ENCODE measurements around the gene COL6A2.
"Not testable (repeated sequence)": the region's sequence is repeated elsewhere in the genome, so short reads cannot be mapped to it uniquely, and the experiment has no call there.

The COL6A2 gene

DNA sequence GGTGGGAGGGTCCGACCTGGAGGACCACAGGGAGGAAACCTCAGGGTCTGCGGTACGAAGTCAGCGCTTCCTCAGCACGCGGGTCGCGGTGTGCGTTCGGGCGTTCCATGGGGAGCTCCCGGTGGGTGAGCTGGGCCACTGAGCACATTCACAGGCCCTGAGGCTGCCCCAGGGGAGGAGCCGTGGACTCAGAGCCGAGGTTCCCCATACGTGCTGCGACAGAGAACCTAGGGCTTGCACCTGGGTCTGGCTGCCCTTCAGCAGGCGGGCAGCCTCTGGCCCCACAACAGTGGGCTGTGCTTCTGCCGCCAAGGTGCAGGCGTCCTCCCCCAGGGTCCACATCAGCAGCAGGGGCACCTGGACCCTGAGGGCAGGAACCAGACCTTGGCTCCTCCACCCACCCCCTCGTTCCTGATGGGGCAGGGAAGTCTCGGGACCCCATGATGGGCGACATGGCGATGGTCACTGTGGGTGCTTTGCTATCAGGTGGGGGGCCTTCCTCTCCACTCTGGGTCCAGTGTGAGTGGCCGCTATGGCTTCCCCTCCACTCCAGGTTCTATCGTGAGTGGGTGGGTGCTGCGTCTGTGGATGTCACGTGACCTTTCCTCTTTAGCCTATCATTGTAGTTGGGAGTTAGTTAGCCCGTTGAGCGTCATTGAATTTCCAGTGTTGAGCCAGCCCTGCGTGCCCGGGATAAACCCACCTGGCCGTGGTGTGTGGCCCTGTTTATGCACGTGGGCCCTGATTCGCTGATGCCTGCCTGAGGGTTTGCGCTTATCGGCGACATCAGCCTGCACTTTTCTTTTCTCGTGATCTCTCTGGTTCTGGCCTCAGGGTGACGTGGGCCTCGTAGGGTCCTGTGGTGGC, 29.6 kb downstream of the COL6A2 start:
- DNase-seq = no peak

DNA sequence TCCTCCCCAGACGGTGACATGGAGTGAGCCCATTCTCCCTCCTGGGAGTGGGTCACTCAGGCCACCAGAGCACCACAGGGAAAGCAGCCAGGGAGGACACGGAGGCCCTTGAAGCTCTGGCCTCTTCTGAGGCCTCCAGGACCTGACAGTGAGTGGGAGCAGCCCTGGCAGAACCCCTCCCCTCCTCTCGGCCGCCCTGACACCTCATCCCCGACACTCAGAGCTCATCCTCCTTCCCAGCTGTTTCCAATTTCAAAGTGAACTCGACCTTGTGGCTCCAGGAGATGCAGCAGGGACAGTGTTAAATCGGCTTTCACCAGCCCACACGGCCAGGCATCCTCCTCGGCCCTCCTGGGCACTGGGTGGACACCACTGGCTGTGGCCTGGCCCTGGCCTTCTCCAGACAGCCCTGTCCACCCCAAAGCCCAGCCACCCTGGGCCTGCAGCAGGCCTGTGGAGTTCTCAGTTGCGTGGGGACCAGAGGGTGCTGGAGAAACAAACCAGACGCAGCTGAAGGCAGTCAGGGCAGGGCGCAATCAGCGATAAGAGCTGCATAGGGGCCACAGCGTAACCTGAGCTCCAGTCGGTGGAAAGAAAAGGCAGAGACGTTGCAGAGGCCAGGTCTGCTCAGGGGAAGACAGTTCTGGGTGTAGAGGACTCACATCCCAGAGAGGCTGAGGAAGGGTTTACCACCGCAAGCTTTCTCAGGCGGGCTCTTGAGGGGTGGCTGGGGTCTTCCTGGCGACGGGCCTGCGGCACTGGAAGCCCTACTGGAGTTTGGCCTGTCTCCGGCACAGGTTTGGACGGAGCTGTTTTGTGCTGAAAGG, 30.4 kb downstream of the COL6A2 start:
- no peak for DNase-seq

DNA sequence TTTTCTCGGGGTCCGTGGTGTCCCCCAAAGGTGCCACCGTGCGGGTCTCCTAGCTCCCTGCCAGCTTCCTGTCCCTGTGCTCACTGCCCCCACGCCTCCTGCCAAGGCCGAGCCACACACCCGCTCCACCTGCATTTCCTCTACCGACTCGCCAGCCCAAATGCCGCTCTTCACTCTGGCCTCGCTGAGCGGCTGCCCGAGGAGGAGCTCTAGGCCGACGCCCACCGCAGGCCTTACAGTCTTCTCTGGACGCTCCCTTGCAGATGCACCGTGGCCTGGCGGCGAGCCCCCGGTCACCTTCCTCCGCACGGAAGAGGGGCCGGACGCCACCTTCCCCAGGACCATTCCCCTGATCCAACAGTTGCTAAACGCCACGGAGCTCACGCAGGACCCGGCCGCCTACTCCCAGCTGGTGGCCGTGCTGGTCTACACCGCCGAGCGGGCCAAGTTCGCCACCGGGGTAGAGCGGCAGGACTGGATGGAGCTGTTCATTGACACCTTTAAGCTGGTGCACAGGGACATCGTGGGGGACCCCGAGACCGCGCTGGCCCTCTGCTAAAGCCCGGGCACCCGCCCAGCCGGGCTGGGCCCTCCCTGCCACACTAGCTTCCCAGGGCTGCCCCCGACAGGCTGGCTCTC, 31.1 kb downstream of the COL6A2 start:
- DNase-seq = no peak

DNA sequence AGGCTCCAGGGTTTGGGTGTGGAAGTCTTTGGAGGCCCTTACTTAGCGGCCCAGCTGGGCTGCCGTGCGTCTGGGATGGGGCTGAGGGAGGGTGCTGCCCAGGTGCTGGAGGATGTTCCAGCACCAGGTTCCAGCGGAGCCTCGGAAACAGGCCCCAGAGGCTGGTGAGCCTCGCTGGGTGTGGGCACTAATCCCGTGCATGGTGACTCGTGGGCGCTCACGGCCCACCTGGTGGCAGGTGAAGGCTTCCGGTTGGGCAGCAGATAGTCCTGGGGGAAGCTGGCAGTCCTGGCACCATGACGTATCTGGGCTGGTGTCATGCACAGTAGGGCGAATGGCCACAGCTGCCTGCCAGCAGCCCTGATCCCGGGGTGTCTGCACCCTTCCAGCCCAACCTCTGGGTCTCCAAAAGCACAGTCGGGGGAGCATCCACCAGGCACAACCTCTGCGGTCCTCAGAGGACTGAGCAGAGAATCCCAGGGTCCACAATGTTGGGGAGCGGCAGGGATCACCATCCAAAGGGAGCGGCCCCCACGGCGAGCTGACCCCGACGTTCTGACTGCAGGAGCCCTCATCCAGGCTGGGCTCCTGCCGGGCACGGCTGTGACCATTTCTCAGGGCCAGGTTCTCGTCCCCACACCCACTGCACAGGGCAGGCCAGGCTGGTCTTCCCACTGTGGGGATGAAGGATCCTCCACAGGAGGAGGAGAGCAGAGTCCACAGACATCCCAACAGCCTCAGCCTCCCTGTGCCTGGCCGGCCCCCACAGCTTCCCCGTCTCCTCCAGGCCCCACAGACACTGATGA, 32.1 kb downstream of the COL6A2 start:
- DNase-seq = no peak

DNA sequence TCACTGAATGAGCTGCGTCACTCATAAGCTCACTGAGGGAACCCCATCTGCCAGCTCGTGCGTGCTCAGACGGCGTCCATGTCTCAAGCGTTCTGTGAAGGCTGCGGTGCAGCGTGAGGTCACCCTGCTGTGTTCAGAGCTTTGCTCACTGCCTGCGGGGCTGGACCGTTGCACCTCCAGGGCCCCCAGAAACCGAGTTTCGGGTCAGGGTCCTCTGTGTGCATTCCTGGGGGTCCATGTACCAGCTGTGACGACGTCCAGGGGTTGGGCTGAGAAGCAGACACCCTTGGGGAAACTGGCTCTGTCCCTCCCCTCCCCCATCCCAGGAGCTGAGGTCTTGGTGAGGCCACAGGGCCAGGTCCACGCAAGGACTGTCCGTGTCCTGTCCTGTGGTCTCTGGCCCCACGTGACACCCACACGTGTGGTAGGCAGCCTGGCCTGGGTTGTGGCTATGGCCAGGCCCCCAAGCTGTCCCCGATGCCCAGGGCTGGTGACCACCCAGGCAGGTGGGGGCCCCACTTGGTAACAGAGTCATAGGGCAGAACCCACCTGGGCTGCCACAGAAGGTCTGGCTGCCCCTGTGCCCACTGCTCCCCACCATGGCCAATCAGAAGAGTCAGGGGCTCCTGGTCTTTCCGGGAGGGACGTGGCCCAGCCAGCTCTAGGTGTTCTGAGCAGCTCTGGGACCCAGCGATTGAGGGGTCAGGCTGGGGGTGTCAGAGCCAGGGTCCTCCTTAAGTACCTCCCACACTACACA, 33.1 kb downstream of the COL6A2 start:
- no peak for DNase-seq

DNA sequence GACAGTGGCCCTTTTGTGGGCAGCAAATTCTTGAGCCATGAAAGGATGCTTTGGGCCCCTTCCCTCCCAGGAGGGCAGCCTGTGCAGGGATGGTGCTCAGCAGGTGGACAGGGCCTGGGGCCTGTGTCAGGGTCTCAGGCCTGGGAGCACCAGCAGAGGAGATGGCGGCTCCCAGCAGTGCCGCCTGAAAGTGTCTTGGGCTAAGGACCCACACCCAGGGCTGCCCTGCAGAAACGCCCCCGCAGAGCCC, 33.6 kb downstream of the COL6A2 start:
- no peak for DNase-seq

DNA sequence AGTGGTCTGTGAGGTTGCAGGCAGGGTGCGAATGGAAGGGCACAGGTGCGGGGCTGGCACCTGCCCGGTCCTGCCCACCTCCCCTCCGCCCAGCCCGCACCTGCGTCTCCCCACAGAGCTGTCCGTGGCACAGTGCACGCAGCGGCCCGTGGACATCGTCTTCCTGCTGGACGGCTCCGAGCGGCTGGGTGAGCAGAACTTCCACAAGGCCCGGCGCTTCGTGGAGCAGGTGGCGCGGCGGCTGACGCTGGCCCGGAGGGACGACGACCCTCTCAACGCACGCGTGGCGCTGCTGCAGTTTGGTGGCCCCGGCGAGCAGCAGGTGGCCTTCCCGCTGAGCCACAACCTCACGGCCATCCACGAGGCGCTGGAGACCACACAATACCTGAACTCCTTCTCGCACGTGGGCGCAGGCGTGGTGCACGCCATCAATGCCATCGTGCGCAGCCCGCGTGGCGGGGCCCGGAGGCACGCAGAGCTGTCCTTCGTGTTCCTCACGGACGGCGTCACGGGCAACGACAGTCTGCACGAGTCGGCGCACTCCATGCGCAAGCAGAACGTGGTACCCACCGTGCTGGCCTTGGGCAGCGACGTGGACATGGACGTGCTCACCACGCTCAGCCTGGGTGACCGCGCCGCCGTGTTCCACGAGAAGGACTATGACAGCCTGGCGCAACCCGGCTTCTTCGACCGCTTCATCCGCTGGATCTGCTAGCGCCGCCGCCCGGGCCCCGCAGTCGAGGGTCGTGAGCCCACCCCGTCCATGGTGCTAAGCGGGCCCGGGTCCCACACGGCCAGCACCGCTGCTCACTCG, 34.1 kb downstream of the COL6A2 start:
- DNase-seq = no peak

DNA sequence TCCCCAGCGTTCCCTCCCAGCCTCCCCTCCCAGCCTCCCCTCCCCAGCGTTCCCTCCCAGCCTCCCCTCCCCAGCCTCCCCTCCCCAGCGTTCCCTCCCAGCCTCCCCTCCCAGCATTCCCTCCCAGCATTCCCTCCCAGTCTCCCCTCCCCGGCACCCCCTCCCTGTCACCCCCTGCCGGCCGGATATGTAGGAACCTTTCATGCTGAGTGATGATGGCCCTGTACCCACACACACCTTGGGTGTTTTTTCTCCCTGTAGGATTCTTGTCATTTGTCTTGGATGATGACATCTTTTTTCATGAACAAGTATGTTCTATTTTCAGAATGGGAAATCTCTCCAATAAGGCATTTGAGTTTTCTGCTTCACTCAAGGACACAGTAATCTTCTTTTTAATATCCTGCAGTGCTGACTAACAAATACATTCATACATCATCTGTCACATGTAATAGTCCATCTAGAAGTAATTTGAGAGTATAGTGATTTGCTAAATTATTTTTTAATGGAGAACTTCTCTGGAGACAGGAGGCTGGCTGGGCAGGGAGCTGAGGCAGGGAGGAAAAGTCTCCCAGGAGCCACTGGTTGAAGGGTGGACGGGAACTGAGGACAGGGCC, 38.0 kb downstream of the COL6A2 start:
- DNase-seq = no peak

DNA sequence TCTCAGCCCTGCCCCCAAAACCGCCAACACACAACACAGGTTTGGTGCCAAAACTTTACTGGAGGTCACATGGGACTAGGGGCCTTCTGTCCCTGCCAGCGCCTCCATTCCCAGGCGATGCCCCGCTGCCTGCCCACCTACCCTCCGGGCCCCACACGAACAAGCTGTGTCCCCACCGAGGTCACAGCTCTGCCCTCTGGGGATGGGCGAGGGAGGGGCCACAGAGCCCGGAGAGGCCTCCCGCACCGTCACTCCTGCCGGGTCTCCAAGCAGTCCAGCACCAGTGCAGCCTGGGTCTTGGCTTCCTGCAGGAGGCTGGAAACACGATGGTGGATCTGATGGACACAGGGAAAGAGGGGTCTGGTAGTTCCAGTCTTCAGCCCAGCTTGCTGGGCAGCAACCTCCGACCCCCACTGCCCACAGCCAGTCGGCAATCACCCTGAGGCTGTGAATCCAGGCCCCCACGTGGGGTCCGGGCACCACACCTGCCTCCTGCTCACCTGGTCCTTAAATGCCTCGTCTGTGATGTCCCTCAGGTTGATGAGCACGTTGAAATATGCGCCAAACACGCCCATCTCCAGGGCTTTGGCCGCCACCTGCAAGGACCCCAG, 38.9 kb downstream of the COL6A2 start:
- no peak for DNase-seq

DNA sequence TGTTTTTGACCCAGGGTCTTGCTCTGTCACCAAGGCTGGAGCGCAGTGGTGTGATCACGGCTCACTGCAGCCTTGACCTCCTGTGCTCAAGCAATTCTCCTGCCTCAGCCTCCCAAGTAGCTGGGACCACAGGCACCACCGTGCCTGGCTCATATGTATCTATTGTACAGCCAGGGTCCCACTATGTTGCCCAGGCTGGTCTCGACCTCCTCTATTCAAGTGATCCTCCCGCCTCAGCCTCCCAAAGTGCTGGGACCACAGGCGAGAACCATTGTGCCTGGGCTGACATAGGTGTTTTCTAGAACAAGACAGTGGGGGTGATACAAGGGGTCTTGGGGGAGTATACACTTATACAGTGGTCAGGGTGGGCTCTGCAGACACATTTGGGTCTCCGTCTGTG, 40.0 kb downstream of the COL6A2 start:
- DNase-seq = no peak

DNA sequence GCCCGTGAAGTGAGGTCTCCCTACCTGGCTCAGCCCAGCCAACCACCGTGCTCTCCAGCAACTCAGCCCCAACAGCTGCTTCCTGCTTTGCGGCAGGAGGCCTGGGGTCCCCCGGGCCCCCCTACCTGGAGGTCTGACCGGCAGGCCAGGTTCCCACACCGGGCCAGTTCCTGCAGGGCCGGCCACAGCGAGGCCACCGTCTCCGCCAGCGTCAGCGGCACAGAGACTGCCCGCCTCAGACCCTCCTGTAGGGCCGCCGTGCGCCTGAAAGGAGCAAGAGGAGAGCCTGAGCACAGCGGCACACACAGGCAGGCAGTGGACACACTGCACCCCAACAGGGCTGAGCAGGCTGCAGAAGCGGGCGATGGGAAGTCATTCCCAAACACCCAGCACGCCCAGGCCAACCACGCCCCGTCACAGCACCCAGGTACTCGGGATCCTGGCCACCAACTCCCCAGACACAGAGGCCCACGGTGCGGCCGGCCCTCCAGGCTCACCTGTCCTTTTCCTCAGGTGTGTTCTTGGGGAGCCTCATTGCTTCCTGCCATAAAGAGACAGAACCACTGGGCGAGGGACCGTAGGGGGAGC, 40.6 kb downstream of the COL6A2 start:
- DNase-seq = no peak

DNA sequence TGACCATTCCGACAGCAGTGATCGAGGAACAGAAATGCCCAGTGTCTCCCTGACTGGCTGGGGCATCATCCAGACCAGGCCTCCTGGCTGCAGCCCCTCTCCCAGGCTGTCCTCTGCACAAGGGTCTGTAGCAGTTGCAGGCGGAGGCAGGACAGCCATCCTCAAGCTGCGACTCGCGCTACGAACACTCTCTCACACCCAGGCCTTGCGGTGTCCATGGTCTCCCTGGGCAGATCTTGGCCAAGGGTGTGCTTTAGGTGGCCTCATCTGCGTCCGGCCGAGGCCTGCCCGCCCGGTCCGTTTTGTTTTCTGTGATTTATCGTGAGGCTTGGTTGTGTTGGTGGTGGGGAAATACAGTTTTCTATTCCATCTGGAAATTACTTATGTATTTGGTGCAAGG, 41.8 kb downstream of the COL6A2 start:
- no peak for DNase-seq

DNA sequence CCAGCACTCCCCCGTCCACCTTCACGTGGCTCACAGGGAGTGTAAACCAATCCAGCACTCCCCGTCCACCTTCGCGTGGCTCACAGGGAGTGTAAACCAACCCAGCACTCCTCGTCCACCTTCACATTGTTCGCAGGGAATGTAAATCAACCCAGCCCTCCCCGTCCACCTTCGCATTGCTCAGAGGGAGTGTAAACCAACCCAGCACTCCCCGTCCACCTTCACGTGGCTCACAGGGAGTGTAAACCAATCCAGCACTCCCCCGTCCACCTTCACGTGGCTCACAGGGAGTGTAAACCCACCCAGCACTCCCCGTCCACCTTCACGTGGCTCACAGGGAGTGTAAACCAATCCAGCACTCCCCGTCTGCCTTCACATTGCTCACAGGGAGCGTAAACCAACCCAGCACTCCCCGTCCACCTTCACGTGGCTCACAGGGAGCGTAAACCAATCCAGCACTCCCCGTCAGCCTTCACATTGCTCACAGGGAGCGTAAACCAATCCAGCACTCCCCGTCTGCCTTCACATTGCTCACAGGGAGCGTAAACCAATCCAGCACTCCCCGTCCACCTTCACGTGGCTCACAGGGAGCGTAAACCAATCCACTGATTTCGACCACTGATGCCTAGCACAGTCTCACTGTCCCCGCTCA, 42.6 kb downstream of the COL6A2 start:
- DNase-seq = not testable (repeated sequence)

DNA sequence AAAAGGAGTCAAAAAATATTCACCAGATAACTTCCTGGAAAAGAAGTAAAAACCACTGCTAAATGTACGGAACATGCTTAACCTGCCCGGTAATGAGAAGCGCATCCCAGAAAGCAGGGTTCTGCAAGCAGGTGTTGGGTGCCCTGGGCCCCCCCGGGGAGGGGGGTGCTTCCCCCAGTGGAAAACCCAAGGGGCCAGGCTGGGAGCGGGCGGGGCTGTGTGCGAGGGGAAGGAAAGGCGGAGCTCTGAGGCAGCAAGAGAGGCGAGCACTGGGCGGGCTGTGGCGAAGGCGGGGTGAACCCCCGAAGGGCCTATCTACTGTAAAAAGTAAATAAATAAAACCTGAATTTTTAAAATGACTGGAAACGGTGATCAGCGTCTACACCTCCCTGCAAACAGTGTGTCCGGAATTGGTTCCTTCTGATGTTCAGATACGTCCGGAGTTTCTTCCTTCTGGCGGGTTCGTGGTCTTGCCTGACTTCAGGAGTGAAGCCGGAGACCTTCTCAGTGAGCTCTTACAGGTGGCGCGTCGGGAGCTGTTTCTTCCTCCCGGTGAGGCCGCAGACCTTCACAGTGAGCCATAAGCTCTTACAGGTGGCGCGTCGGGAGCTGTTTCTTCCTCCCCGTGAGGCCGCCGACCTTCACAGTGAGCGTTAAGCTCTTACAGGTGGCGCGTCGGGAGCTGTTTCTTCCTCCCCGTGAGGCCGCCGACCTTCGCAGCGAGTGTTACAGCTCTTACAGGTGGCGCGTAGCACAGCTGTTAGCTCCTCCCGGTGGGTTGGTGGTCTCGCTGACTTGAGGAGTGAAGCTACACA, 44.1 kb downstream of the COL6A2 start:
- DNase-seq = no peak

DNA sequence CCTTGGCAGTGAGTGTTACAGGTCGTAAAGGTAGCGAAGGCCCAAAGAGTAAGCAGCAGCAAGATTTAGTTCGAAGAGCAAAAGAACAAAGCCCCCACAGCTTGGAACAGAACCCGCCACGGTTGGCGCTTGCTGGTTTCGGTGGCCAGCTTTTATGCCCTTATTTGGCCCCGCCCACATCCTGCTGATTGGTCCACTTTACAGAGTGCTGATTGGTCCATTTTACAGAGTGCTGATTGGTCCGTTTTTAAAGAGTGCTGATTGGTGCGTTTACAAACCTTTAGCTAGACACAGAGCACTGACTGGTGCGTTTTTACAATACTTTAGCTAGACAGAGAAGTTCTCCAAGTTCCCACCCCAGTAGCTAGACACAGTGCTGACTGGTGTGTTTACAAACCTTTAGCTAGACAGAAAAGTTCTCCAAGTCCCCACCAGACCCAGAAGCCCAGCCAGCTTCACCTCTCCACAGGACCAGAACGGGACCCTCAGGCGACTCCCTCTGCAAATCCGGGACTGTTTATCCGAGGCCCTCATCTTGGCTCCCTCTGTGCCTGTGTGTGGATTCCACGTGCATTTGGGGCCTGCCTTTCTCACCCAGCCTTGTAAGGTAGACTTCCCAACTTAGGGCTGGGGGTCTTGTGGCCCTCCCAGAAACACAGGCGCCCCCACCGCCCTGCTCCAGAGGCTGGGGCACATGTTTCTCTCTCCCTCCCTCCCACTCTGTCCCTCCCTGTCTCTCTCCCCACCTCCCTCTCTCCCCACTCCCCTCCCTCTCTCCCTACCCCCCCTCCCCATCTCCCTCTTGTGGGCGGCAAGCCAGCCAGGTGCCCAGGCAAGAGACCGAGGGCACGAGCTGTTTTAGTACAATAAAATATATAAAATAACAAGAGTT, 44.9 kb downstream of the COL6A2 start:
- DNase-seq = peak; percentile 10

DNA sequence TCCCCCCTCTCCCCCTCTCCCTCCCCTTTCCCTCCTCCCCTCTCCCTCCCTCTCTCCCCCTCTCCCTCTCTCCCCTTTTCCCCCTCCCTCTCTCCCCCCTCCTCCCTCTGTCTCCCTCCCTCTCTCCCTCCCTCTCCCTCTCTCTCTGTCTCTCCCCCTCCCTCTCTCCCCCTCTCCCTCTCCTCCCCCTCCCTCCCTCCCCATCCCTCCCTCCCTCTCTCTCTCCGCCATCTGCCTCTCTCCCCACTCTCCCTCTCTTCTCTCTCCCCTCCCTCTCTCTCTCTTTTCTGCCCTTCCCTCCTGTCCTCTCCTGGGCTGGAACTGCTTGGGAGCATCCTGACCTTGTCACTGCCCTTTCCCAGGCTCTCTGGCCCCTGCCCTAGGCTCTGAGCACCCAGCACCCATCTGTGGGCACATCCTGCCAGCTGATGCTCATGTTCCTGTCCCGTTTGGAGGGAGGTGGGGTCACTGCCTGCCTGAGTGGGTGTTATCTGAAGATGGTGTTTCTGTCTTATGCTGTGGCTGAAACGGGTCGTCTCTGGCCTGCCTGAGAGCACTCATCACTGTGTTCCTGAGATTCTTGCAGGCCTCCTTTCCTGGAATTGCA, 46.7 kb downstream of the COL6A2 start:
- no peak for DNase-seq

Data from CD4-positive, alpha-beta T cell treated with Interferon gamma for 1 hour (primary cell).